Fibroblast of lung (primary cell): ENCODE results near the gene ASTN1. TPM values are rescaled to one million over a fixed set of nuclear protein-coding genes. Genes with fewer than 3 reads are reported as not detected.

Experiments
- DNase-seq, 2 donors: peaks; one replicate each; pipeline versions ENCODE4 v3.0.0 to v3.0.0-alpha.2; 2010; ENCODE audit warnings: low read depth in 2 of 2
- H2AFZ ChIP-seq: 2 replicates; pipeline ENCODE4 v1.5.1; 2012; ENCODE audit warnings: low read length, control low read depth, inconsistent platforms
- H3K27ac ChIP-seq: 2 replicates; pipeline ENCODE4 v1.5.1; 2011; ENCODE audit warnings: low read length, control low read depth; ENCODE audit not compliant: insufficient read depth
- H3K27me3 ChIP-seq: 2 replicates; pipeline ENCODE4 v1.5.1; 2011; ENCODE audit warnings: mild to moderate bottlenecking, low read length; ENCODE audit not compliant: control insufficient read depth, insufficient read depth
- H3K36me3 ChIP-seq: 2 replicates; pipeline ENCODE4 v1.5.1; 2011; ENCODE audit warnings: low read length; ENCODE audit not compliant: control insufficient read depth, insufficient read depth
- H3K4me1 ChIP-seq: 2 replicates; pipeline ENCODE4 v1.5.1; 2011; ENCODE audit warnings: low read length; ENCODE audit not compliant: control insufficient read depth, insufficient read depth; ENCODE audit errors: extremely low read depth
- H3K4me2 ChIP-seq: 2 replicates; pipeline ENCODE4 v1.5.1; 2011; ENCODE audit warnings: low read length, control low read depth; ENCODE audit not compliant: insufficient read depth; ENCODE audit errors: extremely low read depth
- H3K4me3 ChIP-seq, 4 experiments: fragments of 200-600 bp in 1 of 4; sonication (generic) in 1 of 4; replicated peaks in 1 of 4; 2 replicates each; pipeline ENCODE4 v1.5.1; 2011 to 2016; ENCODE audit warnings: low read length in 4 of 4, low read depth in 3 of 4, mild to moderate bottlenecking in 3 of 4, control low read depth in 2 of 4, inconsistent platforms in 1 of 4, mixed read lengths in 1 of 4; ENCODE audit not compliant: insufficient read depth in 1 of 4; ENCODE audit errors: control extremely low read depth in 1 of 4
- H3K79me2 ChIP-seq: 2 replicates; pipeline ENCODE4 v1.5.1; 2012; ENCODE audit warnings: mild to moderate bottlenecking, low read length, inconsistent platforms; ENCODE audit not compliant: control insufficient read depth, insufficient read depth
- H3K9ac ChIP-seq: 2 replicates; pipeline ENCODE4 v1.5.1; 2011; ENCODE audit warnings: mild to moderate bottlenecking, low read length, control low read depth; ENCODE audit not compliant: insufficient read depth
- H3K9me3 ChIP-seq: 2 replicates; pipeline ENCODE4 v1.5.1; 2012; ENCODE audit warnings: low read depth, low read length; ENCODE audit not compliant: control insufficient read depth, insufficient read depth
- H4K20me1 ChIP-seq: 2 replicates; pipeline ENCODE4 v1.5.1; 2011; ENCODE audit warnings: low read length; ENCODE audit not compliant: control insufficient read depth, insufficient read depth; ENCODE audit errors: extremely low read depth
- EZH2 ChIP-seq: IDR thresholded peaks from 2 replicates; pipeline ENCODE4 v1.5.1; 2012; ENCODE audit warnings: low read length, control low read depth, mild to moderate bottlenecking; ENCODE audit errors: missing control alignments
- polyA plus RNA-seq, 2 donors: library from polyadenylated mRNA; depleted of rRNA in 1 of 2; stranded (reverse) in 1 of 2; unstranded in 1 of 2; fragments of >200 nt; gene quantifications; 2 replicates each; pipeline ENCODE4 v1.2.1, GENCODE V29; 2011 to 2012; ENCODE audit warnings: missing spikeins in 1 of 2
- total RNA-seq: library from RNA; depleted of rRNA; stranded (reverse); fragments of >200 nt; gene quantifications from 2 replicates; pipeline ENCODE4 v1.2.1, GENCODE V29; 2014
- TF ChIP-seq, protein P1 (sequence below), 2 donors: IDR thresholded peaks in 1 of 2; conservative IDR thresholded peaks in 1 of 2; 1 replicate in 1 of 2; 2 replicates in 1 of 2; pipeline ENCODE4 v1.5.1; 2011 to 2012; ENCODE audit warnings: low read length in 2 of 2, control low read depth in 1 of 2, inconsistent platforms in 1 of 2, low read depth in 1 of 2, mild to moderate bottlenecking in 1 of 2

The ASTN1 gene
- total and polyA plus RNA-seq, 2 donors (not counting 1 experiment from before 2014, with no cell fraction given) = 0.06 to 0.17 TPM

- no peaks in the 10 kb centered on the region for H3K79me2 ChIP-seq
- H3K36me3 ChIP-seq = no peaks in the 10 kb centered on the region
- no peaks in the 10 kb centered on the region for H3K4me1 ChIP-seq
- no peak for DNase-seq
- H3K9me3 ChIP-seq = no peaks in the 10 kb centered on the region
- no peak overlapping the region for H3K27ac ChIP-seq
- H2AFZ ChIP-seq = no peak overlapping the region
- H3K27me3 ChIP-seq = no peaks in the 10 kb centered on the region
- H3K4me2 ChIP-seq = no peak overlapping the region
- no peak for TF ChIP-seq EZH2
- TF ChIP-seq, protein P1, sequence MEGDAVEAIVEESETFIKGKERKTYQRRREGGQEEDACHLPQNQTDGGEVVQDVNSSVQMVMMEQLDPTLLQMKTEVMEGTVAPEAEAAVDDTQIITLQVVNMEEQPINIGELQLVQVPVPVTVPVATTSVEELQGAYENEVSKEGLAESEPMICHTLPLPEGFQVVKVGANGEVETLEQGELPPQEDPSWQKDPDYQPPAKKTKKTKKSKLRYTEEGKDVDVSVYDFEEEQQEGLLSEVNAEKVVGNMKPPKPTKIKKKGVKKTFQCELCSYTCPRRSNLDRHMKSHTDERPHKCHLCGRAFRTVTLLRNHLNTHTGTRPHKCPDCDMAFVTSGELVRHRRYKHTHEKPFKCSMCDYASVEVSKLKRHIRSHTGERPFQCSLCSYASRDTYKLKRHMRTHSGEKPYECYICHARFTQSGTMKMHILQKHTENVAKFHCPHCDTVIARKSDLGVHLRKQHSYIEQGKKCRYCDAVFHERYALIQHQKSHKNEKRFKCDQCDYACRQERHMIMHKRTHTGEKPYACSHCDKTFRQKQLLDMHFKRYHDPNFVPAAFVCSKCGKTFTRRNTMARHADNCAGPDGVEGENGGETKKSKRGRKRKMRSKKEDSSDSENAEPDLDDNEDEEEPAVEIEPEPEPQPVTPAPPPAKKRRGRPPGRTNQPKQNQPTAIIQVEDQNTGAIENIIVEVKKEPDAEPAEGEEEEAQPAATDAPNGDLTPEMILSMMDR (conservative IDR thresholded peaks at IDR 0.05 in 1 of 2, IDR thresholded peaks at IDR 0.05 in 1 of 2; ENCODE audit: low read depth in 1 of 2, low read length in 2 of 2) = no peak
- no peak overlapping the region for H3K9ac ChIP-seq
- no peak overlapping the region for H3K4me3 ChIP-seq
- no peaks in the 10 kb centered on the region for H4K20me1 ChIP-seq
Observed at GRCh38 chr1:176809292-176809691, 355.2 kb downstream of the ASTN1 start.

Other genes starting within 250 kb of the ASTN1 start
- under 0.01 and 0.26 TPM in 2 replicates for gene BRINP2, start 6.2 kb upstream of the ASTN1 start, total RNA-seq
- 0.02 and 0.21 TPM in 2 replicates for gene BRINP2, start 6.2 kb upstream of the ASTN1 start, polyA plus RNA-seq